BJ (cell line): ENCODE results near the gene PSMA6. TPM values are rescaled to one million over a fixed set of nuclear protein-coding genes. Genes with fewer than 3 reads are reported as not detected.

ENCODE experiments used
- CTCF ChIA-PET: fragments of 350-600 bp; formaldehyde crosslinking; extraction: SDS; loops from one replicate; lab custom pipeline; 2021; ENCODE audit warnings: antibody characterized with exemption, inconsistent platforms; lab: Yijun Ruan, JAX
- POLR2A ChIA-PET: fragments of 300-600 bp; sonication (Branson Sonifier 250); formaldehyde crosslinking; extraction: SDS; loops from one replicate; lab custom pipeline; 2021; ENCODE audit warnings: antibody characterized with exemption; lab: Charles Lee
- DNase-seq: peaks from one replicate; pipeline ENCODE4 v3.0.0-alpha.2; 2011; ENCODE audit warnings: low read depth
- H3K27me3 ChIP-seq: 2 replicates; pipeline ENCODE4 v1.6.0; 2011; ENCODE audit warnings: low read length; ENCODE audit not compliant: control insufficient read depth, insufficient read depth
- H3K36me3 ChIP-seq: 2 replicates; pipeline ENCODE4 v1.5.1; 2011; ENCODE audit warnings: low read length; ENCODE audit not compliant: control insufficient read depth, insufficient read depth
- H3K4me3 ChIP-seq: 2 replicates; pipeline ENCODE4 v1.5.1; 2011; ENCODE audit warnings: low read depth, mild to moderate bottlenecking, control low read depth, low read length
- CTCF ChIP-seq: IDR thresholded peaks from 2 replicates; pipeline ENCODE4 v1.5.1; 2011; ENCODE audit warnings: low read depth, mild to moderate bottlenecking, control low read depth, inconsistent platforms, low read length, moderate library complexity; ENCODE audit not compliant: insufficient read depth
- polyA plus RNA-seq: library from polyadenylated mRNA; depleted of rRNA; stranded (reverse); fragments of >200 nt; gene quantifications from 2 replicates; pipeline ENCODE4 v1.2.3, GENCODE V29; 2011

PSMA6 gene
- polyA plus RNA-seq, 1 experiment: 155 TPM

GRCh38 chr14:35301735-35302528 lies 9.8 kb downstream of the PSMA6 start:
- no peaks in the 10 kb centered on the region for H3K36me3 ChIP-seq
- ChIA-PET POLR2A (no interaction called here), CTCF (interaction anchor here (0.6 to 1.1 kb wide), 2 partner anchors 87 to 261 kb away, joined by 3 read pairs; no protein-coding TSS in a partner anchor)
- no peak for DNase-seq
- no peaks in the 10 kb centered on the region for H3K27me3 ChIP-seq
- H3K4me3 ChIP-seq: no peak overlapping the region
- no peak for TF ChIP-seq CTCF

- TF ChIP-seq CTCF: no peak
- no peak for DNase-seq
- POLR2A ChIA-PET: no interaction called here
- no peaks in the 10 kb centered on the region for H3K36me3 ChIP-seq
- no peaks in the 10 kb centered on the region for H3K27me3 ChIP-seq
- H3K4me3 ChIP-seq: no peak overlapping the region
- CTCF ChIA-PET: interaction anchor here (0.5 kb wide), 1 partner anchor 11 kb away, joined by 3 read pairs; no protein-coding TSS in a partner anchor
Measured at GRCh38 chr14:35303149-35303935, 11.2 kb downstream of the PSMA6 start.

- Histone ChIP-seq H3K27me3 (no peaks in the 10 kb centered on the region), H3K4me3 (no peak overlapping the region), H3K36me3 (no peaks in the 10 kb centered on the region)
- no peak for TF ChIP-seq CTCF
- ChIA-PET CTCF (interaction anchor here (1.3 to 1.6 kb wide), 2 partner anchors 13 to 100 kb away, joined by 4 read pairs; partner anchors contain the start of gene NFKBIA), POLR2A (no interaction called here)
- DNase-seq: no peak
Measured at GRCh38 chr14:35304812-35305462, 12.8 kb downstream of the PSMA6 start.

- H3K4me3 ChIP-seq: no peak overlapping the region
- TF ChIP-seq CTCF: no peak
- no peak for DNase-seq
- peaks cover 2% of the 10 kb centered on the region; the same call in 1 of the 2 replicates for H3K36me3 ChIP-seq
- H3K27me3 ChIP-seq: no peaks in the 10 kb centered on the region
- ChIA-PET CTCF (interaction anchor here (1.3 to 1.6 kb wide), 2 partner anchors 31 to 99 kb away, joined by 3 to 4 read pairs; partner anchors contain the start of gene NFKBIA), POLR2A (no interaction called here)
Measured at GRCh38 chr14:35305633-35306032, 13.5 kb downstream of the PSMA6 start.
